ENCODE results near the gene CSMD2. TPM values are rescaled to one million over a fixed set of nuclear protein-coding genes. Genes with fewer than 3 reads are reported as not detected.

CSMD2 gene
- total RNA-seq, 2 experiments from 2014 or later: not detected

GRCh38 chr1:33790577-33790976, 374.5 kb downstream of the CSMD2 start:
- Histone ChIP-seq H3K36me3 (ENCODE audit: insufficient read depth, low read length) (no peaks in the 10 kb centered on the region), H3K4me2 (ENCODE audit: low read length) (no peak overlapping the region), H3K4me3 (ENCODE audit: low read depth, low read length, poor library complexity, severe bottlenecking) (no peak overlapping the region), H3K4me1 (ENCODE audit: insufficient read depth, low read length, poor library complexity, severe bottlenecking) (no peaks in the 10 kb centered on the region), H3K27ac (ENCODE audit: low read depth, low read length, poor library complexity, severe bottlenecking) (no peak overlapping the region), H3K9me3 (ENCODE audit: low read length) (no peaks in the 10 kb centered on the region), H3K79me2 (ENCODE audit: insufficient read depth, low read depth, low read length) (no peaks in the 10 kb centered on the region), H4K20me1 (ENCODE audit: insufficient read depth, low read length) (no peaks in the 10 kb centered on the region), H3K9me2 (ENCODE audit: insufficient read depth, low read length) (no peaks in the 10 kb centered on the region), H2AFZ (ENCODE audit: low read length) (no peak overlapping the region)
- POLR2A ChIA-PET: no interaction called here
- intact Hi-C loops (cut with micrococcal nuclease; ENCODE audit: unreplicated experiment): no loop called here
- CTCF ChIA-PET (ENCODE audit: unreplicated experiment): no interaction called here
- DNase-seq (ENCODE audit: low spot score): no peak
- no TSS peak for BruUV-seq (replicated peaks)
- TF ChIP-seq CTCF (conservative IDR thresholded peaks at IDR 0.05; ENCODE audit: low read length) (no peak), EZH2phosphoT487 (IDR thresholded peaks at IDR 0.05; ENCODE audit: borderline replicate concordance, low read depth, low read length) (no peak)

- TF ChIP-seq CTCF (conservative IDR thresholded peaks at IDR 0.05; ENCODE audit: low read length) (no peak), EZH2phosphoT487 (IDR thresholded peaks at IDR 0.05; ENCODE audit: borderline replicate concordance, low read depth, low read length) (no peak)
- no TSS peak for BruUV-seq (replicated peaks)
- no peaks in the 10 kb centered on the region for H4K20me1 ChIP-seq (ENCODE audit: insufficient read depth, low read length)
- no peak overlapping the region for H3K4me3 ChIP-seq (ENCODE audit: low read depth, low read length, poor library complexity, severe bottlenecking)
- no peaks in the 10 kb centered on the region for H3K4me1 ChIP-seq (ENCODE audit: insufficient read depth, low read length, poor library complexity, severe bottlenecking)
- POLR2A ChIA-PET: no interaction called here
- CTCF ChIA-PET (ENCODE audit: unreplicated experiment): no interaction called here
- intact Hi-C loops (cut with micrococcal nuclease; ENCODE audit: unreplicated experiment): no loop called here
- no peaks in the 10 kb centered on the region for H3K36me3 ChIP-seq (ENCODE audit: insufficient read depth, low read length)
- no peaks in the 10 kb centered on the region for H3K79me2 ChIP-seq (ENCODE audit: insufficient read depth, low read depth, low read length)
- DNase-seq (ENCODE audit: low spot score): no peak
- no peaks in the 10 kb centered on the region for H3K9me2 ChIP-seq (ENCODE audit: insufficient read depth, low read length)
- no peak overlapping the region for H3K4me2 ChIP-seq (ENCODE audit: low read length)
- H3K27ac ChIP-seq (ENCODE audit: low read depth, low read length, poor library complexity, severe bottlenecking): no peak overlapping the region
- H3K9me3 ChIP-seq (ENCODE audit: low read length): no peaks in the 10 kb centered on the region
- H2AFZ ChIP-seq (ENCODE audit: low read length): no peak overlapping the region
Measured at GRCh38 chr1:33784876-33785275, 380.2 kb downstream of the CSMD2 start.

- H2AFZ ChIP-seq (ENCODE audit: low read length): no peak overlapping the region
- no TSS peak for BruUV-seq (replicated peaks)
- CTCF ChIA-PET (ENCODE audit: unreplicated experiment): no interaction called here
Measured at GRCh38 chr1:33782776-33783175, 382.3 kb downstream of the CSMD2 start.

More at GRCh38 chr1:33782776-33783175, 382.3 kb downstream of the CSMD2 start:
- H3K9me3 ChIP-seq (ENCODE audit: low read length): no peaks in the 10 kb centered on the region
- POLR2A ChIA-PET: no interaction called here
- no peak for TF ChIP-seq CTCF (conservative IDR thresholded peaks at IDR 0.05; ENCODE audit: low read length)
- TF ChIP-seq EZH2phosphoT487 (IDR thresholded peaks at IDR 0.05; ENCODE audit: borderline replicate concordance, low read depth, low read length): no peak
- intact Hi-C loops (cut with micrococcal nuclease; ENCODE audit: unreplicated experiment): no loop called here
- no peaks in the 10 kb centered on the region for H3K4me1 ChIP-seq (ENCODE audit: insufficient read depth, low read length, poor library complexity, severe bottlenecking)
- DNase-seq (ENCODE audit: low spot score): no peak
- H3K79me2 ChIP-seq (ENCODE audit: insufficient read depth, low read depth, low read length): no peaks in the 10 kb centered on the region
- H3K36me3 ChIP-seq (ENCODE audit: insufficient read depth, low read length): no peaks in the 10 kb centered on the region
- no peak overlapping the region for H3K27ac ChIP-seq (ENCODE audit: low read depth, low read length, poor library complexity, severe bottlenecking)
- H4K20me1 ChIP-seq (ENCODE audit: insufficient read depth, low read length): no peaks in the 10 kb centered on the region
- no peak overlapping the region for H3K4me3 ChIP-seq (ENCODE audit: low read depth, low read length, poor library complexity, severe bottlenecking)
- H3K9me2 ChIP-seq (ENCODE audit: insufficient read depth, low read length): no peaks in the 10 kb centered on the region
- no peak overlapping the region for H3K4me2 ChIP-seq (ENCODE audit: low read length)
